GM19328 (cell line): ENCODE data around the gene NGB.

ENCODE experiments used
- ATAC-seq: cut with Tn5 transposase; IDR thresholded peaks from one replicate; pipeline ENCODE4 v1.9.1; 2021; ENCODE audit warnings: mild to moderate bottlenecking, moderate library complexity; ENCODE audit not compliant: unreplicated experiment

The NGB gene

GRCh38 chr14:77238996-77239395, 32.0 kb downstream of the NGB start:
- ATAC-seq = no peak

DNA sequence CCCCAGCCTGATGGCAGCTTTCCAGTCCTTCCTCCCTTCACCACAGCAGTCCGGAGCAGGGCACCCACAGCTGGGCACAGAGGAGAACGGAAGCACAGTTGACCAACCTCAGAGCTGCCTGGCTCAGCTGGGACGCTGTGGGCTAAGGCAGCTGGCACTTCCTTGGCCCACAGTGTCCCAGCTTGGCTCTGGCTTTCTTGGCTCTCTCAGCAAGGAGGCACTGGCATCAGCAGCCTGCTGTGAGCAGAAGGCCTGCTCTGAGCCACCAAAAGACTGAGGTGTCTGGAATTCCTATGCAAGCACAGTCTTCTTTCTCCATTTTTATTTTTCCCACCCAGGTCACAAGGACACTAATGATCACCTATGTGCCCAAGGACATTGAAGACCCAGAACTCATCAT, 32.6 kb downstream of the NGB start:
- no peak for ATAC-seq

DNA sequence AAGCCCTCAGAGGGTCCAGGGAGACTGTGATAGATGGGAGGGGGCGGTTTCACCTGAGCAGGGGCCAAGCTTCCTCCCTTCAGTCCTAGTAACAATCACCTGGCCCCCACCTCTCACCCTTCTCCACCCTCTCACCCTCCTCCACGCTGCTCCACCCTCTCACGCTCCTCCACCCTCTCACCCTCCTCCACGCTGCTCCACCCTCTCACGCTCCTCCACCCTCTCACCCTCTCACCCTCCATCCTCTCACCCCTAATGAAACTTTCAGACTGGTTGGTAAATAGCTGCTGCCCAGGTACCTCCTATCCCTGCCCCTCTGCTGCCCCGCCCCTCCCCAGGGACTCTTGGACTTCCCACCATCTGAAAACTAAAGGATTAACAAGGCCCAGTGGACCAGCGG, 34.2 kb downstream of the NGB start:
- ATAC-seq = no peak

DNA sequence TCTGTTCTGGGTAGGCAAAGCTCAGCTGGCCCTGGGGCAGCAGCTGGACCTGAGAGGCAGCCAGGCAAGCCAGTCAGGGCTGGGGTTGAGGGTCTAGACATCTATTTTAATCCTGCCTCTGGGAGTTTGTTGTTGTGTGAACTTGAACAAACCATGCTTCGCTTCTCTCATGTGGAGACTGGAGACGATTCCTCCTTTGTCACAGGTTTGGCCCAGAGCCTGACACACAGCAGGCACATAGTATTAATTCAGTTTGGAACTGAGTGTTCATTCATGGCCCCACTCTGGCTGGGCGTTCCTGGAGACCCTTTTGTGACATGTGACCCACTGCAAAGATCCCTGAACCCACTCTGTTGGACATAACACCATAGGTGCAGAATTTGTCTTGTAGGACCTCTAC, 39.3 kb downstream of the NGB start:
- ATAC-seq = no peak

GRCh38 chr14:77230914-77231313, 40.1 kb downstream of the NGB start:
- no peak for ATAC-seq

- ATAC-seq = no peak
Measured at GRCh38 chr14:77228056-77228455, 43.0 kb downstream of the NGB start.

- no peak for ATAC-seq
Measured at GRCh38 chr14:77225892-77226557, 45.0 kb downstream of the NGB start.

DNA sequence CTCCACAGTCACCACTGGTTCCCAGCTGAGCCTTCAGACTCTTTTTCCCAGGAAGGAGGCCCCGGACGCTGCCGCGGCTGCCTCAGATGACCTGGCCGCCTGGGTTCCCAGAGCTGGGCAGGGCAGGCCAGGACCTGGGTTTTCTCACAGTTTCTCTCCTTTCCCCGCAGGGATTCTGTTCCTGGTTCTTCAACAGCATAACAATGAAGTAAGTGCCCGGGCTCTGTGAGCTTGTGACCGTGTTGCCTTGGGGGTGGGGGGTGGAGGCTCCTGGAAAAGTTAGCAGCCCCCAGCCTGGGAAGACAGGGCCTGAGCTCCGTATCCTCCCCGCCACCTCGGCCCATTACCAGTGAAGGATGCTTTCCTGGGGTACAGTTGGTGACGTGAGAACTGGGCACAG, 45.8 kb downstream of the NGB start:
- no peak for ATAC-seq

DNA sequence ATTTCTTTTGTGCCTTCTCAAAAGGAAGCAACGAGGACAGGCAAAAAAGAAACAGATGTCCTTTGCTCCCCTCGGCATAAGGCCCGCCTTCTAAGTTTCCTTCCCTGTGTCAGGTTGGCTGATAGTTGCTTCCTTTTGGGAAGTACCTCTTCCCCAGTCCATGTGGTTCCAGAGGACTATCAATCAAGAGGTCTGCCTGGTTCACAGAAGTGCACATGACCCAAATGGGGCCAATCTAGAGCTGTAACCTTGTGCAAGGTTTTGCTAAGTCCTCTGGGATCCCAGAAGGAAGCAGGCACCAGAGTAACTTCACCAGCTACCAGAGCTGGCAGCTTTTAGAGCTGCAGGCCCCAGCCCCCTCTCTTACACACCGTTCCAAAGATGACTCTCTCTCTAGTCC, 46.8 kb downstream of the NGB start:
- ATAC-seq = no peak

- no peak for ATAC-seq
Measured at GRCh38 chr14:77222546-77223225, 48.3 kb downstream of the NGB start.

DNA sequence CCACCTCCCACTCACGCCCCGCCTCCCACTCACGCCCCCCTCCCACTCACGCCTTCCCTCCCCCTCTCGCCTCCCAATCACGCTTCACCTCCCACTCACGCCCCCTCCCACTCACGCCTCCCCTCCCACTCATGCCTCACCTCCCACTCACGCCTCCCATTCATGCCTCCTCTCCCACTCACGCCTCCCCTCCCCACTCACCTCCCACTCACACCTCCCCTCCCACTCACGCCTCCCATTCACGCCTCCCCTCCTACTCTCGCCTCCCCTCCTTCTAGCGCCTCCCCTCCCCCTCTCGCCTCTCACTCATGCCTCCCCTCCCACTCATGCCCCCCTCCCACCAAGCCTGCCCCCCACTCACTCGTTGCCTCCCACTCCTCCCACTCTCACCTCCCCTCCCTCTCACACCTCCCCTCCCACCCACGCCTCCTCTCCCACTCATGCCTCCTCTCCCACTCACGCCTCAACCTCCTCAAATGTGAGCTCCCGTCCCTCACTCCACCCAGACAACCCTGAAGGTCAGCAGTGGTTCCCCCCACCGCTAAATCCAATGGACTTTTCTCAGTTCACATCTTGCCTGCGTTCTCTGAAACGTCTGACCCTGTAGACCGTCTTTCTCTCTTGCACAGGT, 49.6 kb downstream of the NGB start:
- no peak for ATAC-seq

DNA sequence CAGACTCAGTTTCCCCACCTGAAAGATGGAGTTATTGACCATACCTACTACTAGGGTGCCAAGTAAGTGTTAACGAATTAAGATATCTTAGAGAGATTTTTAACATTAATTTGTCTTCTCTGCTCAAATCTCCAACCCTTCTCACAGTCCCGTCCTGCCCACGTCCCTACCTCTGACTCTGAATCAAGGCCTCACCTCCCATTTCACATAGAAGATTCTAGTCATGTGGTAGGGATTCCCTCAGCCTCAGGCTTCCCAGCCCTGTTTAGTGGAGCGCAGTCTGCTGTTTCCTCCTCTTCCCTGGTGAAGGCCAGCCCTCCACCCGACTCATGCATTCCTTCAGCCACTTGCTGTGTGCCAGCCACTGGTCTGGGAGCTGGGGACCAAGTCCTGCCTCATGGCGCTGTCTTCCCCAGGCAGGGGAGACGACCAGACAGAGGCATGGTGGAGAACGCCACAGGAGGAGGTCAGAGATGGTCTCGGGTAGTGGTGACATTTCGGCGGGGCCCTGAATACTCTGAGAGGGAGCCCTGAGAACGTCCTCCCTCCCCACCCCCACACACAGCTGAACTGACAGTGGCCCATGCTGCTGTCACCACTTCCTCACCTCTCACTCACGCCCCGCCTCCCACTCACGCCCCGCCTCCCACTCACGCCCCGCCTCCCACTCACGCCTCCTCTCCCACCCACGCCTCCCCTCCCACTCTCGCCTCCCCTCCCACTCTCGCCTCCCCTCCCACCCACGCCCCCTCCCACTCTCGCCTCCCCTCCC, 50.6 kb downstream of the NGB start:
- no peak for ATAC-seq

GRCh38 chr14:77219591-77219990, 51.4 kb downstream of the NGB start:
- ATAC-seq = no peak

DNA sequence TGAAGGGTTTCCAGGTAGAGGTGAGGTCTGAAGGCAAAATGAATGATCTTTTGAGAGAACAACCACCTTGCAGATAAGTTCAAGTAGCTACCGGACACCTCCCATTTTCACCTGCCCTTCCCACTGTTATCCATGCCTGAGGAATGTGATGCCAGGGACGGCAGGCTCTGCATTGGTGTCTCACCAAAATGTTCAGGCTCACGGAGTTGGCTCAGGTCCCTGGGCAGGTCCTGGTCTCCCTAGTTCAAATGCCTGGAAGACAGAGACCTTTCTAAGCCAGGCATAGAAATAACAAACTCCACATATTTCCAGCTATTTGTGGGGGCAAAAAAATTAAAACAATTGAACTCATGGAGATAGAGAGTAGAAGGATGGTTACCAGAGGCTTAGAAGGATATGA, 53.5 kb downstream of the NGB start:
- ATAC-seq = no peak
